ENCODE data around the gene AKAP8.

- TF ChIP-seq NFIC (IDR thresholded peaks at IDR 0.05), result no peak
- TF ChIP-seq FOXM1 (IDR thresholded peaks at IDR 0.05; ENCODE audit: borderline replicate concordance, low read depth), result no peak
- TF ChIP-seq REST (IDR thresholded peaks at IDR 0.05; ENCODE audit: low read depth), result no peak
- no peak for TF ChIP-seq CREB1 (IDR thresholded peaks at IDR 0.05; ENCODE audit: low read depth)
- TF ChIP-seq EP300 (IDR thresholded peaks at IDR 0.05; ENCODE audit: borderline replicate concordance), result no peak
- TF ChIP-seq MAX (IDR thresholded peaks at IDR 0.05), result no peak
- TF ChIP-seq EGR1 (IDR thresholded peaks at IDR 0.05), result no peak
- no peak for TF ChIP-seq TAF1 (IDR thresholded peaks at IDR 0.05; ENCODE audit: low read depth)
- TF ChIP-seq RAD21 (IDR thresholded peaks at IDR 0.05; ENCODE audit: low read depth), result no peak
- TF ChIP-seq TCF12 (IDR thresholded peaks at IDR 0.05; ENCODE audit: low read depth), result no peak
- no peak for TF ChIP-seq YY1 (IDR thresholded peaks at IDR 0.05; ENCODE audit: low read depth)
Measured at GRCh38 chr19:15412832-15413231, 33.2 kb upstream of the AKAP8 start.

Data from Ishikawa (cell line).